PC-3 (cell line): Measurements from ENCODE around the gene SEMA5A. TPM values are rescaled to one million over a fixed set of nuclear protein-coding genes. Genes with fewer than 3 reads are reported as not detected.
A peak's percentile ranks its signal among the peaks of the same experiment; 100 is the strongest.

ENCODE experiments used
- ATAC-seq: fragments of 200-7000 bp; cut with Tn5 transposase; 2 replicates; pipeline ENCODE4 v1.9.1; 2020; ENCODE audit warnings: mild to moderate bottlenecking, moderate library complexity
- BruUV-seq: library from RNA; stranded (reverse); fragments of 400-500 nt; replicated peaks from 2 replicates; lab custom pipeline; 2021; lab: Mats Ljungman, UMichigan
- CTCF ChIA-PET: fragments of 300-600 bp; sonication (Branson Sonifier 250); formaldehyde crosslinking; loops from one replicate; lab custom pipeline; 2022; ENCODE audit warnings: antibody characterized with exemption; lab: Charles Lee
- POLR2A ChIA-PET: fragments of 300-600 bp; sonication (Branson Sonifier 250); formaldehyde crosslinking; loops from one replicate; lab custom pipeline; 2022; ENCODE audit warnings: antibody characterized with exemption; ENCODE audit not compliant: unreplicated experiment; lab: Charles Lee
- DNase-seq: peaks from one replicate; pipeline ENCODE4 v3.0.0-alpha.2; 2015
- H2AFZ ChIP-seq: fragments of 300-600 bp; sonication (generic); 2 replicates; pipeline ENCODE4 v1.6.0; 2016; ENCODE audit warnings: antibody characterized with exemption, low read length
- H3F3A ChIP-seq: fragments of 300-600 bp; sonication (generic); one replicate; pipeline ENCODE4 v1.6.0; 2017; ENCODE audit warnings: antibody characterized with exemption, low read length, control low read depth, mild to moderate bottlenecking; ENCODE audit not compliant: unreplicated experiment
- H3K27ac ChIP-seq: fragments of 300-600 bp; sonication (generic); 2 replicates; pipeline ENCODE4 v1.5.1; 2016; ENCODE audit warnings: mild to moderate bottlenecking, low read length
- H3K27me3 ChIP-seq: fragments of 300-600 bp; sonication (generic); 2 replicates; pipeline ENCODE4 v1.6.1; 2016; ENCODE audit warnings: low read length, mixed read lengths
- H3K36me3 ChIP-seq: fragments of 300-600 bp; sonication (generic); 2 replicates; pipeline ENCODE4 v1.6.1; 2016; ENCODE audit warnings: low read depth, mixed run types, low read length, mixed read lengths
- H3K4me1 ChIP-seq: fragments of 300-600 bp; sonication (generic); 2 replicates; pipeline ENCODE4 v1.5.1; 2016; ENCODE audit warnings: low read length; ENCODE audit not compliant: insufficient read depth
- H3K4me2 ChIP-seq: fragments of 300-600 bp; sonication (generic); 2 replicates; pipeline ENCODE4 v1.6.0; 2016; ENCODE audit warnings: low read length
- H3K4me3 ChIP-seq: fragments of 300-600 bp; sonication (generic); 2 replicates; pipeline ENCODE4 v1.5.1; 2016; ENCODE audit warnings: mild to moderate bottlenecking, low read length, mixed read lengths
- H3K79me2 ChIP-seq: fragments of 300-600 bp; sonication (generic); 2 replicates; pipeline ENCODE4 v1.6.1; 2017; ENCODE audit warnings: low read length, mixed read lengths
- H3K9ac ChIP-seq: fragments of 300-600 bp; sonication (generic); 2 replicates; pipeline ENCODE4 v1.6.0; 2016; ENCODE audit warnings: mild to moderate bottlenecking, low read length
- H3K9me2 ChIP-seq: fragments of 300-600 bp; sonication (generic); replicated peaks from 2 replicates; pipeline ENCODE4 v1.6.1; 2016; ENCODE audit warnings: mixed run types, low read length, mixed read lengths
- H3K9me3 ChIP-seq: fragments of 300-600 bp; sonication (generic); 2 replicates; pipeline ENCODE4 v1.6.1; 2016; ENCODE audit warnings: low read length, mixed read lengths
- H4K20me1 ChIP-seq: fragments of 300-600 bp; sonication (generic); 2 replicates; pipeline ENCODE4 v1.6.1; 2016; ENCODE audit warnings: low read length, mixed read lengths
- EZH2 ChIP-seq: fragments of 300-600 bp; sonication (generic); IDR thresholded peaks from one replicate; pipeline ENCODE4 v1.6.1; 2017; ENCODE audit warnings: antibody characterized with exemption, mild to moderate bottlenecking, low read length; ENCODE audit not compliant: unreplicated experiment
- EZH2phosphoT487 ChIP-seq: fragments of 300-600 bp; sonication (generic); IDR thresholded peaks from 2 replicates; pipeline ENCODE4 v1.6.1; 2018; ENCODE audit warnings: mild to moderate bottlenecking, antibody characterized with exemption, low read length, borderline replicate concordance
- intact Hi-C: fragments of 100-400 bp; cut with micrococcal nuclease; formaldehyde crosslinking; loops from 2 replicates; pipeline ENCODE4 v1.9.0; 2023
- total RNA-seq: library from RNA; depleted of rRNA; stranded (reverse); fragments of >200 nt; gene quantifications from 2 replicates; pipeline ENCODE4 v1.2.3, GENCODE V29; 2014
- TF ChIP-seq, protein P1 (sequence below): fragments of 300-600 bp; sonication (generic); conservative IDR thresholded peaks from 2 replicates; pipeline ENCODE4 v1.5.1; 2017; ENCODE audit warnings: antibody characterized with exemption, low read depth, mild to moderate bottlenecking, low read length

Gene SEMA5A
- total RNA-seq, 1 experiment from 2014 or later: 4.4 TPM

DNA sequence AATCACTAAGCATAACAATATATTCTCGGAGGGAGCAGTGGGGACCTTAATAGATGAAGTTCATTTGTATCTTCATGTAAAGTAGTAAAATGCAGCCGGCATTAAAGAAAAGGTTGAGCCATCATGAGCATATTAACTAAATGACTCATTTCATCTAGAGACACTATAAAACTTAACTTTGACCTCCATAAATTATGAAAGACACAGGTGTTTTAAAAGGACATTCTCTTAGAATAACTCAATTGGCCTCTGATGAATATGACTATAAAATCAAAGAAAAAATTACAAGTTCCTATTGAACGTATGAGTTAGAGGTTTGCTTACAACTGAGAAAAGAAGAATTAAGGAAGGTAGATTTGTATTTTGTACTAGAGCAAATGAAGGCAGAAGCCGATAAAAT, 220.3 kb downstream of the SEMA5A start:
- no TSS peak for BruUV-seq
- 0 out of 2 replicates have a peak overlapping the region, but pooled peaks have one; percentile 0 for H3K27ac ChIP-seq
- H3K36me3 ChIP-seq: no peaks in the 10 kb centered on the region
- peaks cover 17% of the 10 kb centered on the region for H3K4me1 ChIP-seq
- H3K79me2 ChIP-seq: no peaks in the 10 kb centered on the region
- H4K20me1 ChIP-seq: no peaks in the 10 kb centered on the region
- no peaks in the 10 kb centered on the region for H3F3A ChIP-seq
- no peaks in the 10 kb centered on the region for H3K9me3 ChIP-seq
- H3K4me2 ChIP-seq: peak overlapping the region; percentile 32
- DNase-seq: peak; percentile 78
- no peak overlapping the region for H3K4me3 ChIP-seq
- no peak overlapping the region for H3K9ac ChIP-seq
- no peak overlapping the region for H2AFZ ChIP-seq
- H3K9me2 ChIP-seq: no peaks in the 10 kb centered on the region
- CTCF ChIA-PET: no interaction called here
- intact Hi-C loops: loop anchor here (2.0 kb wide), 1 partner anchor 87 kb away; no protein-coding TSS in a partner anchor
- peak; percentile 83 for ATAC-seq
- no peaks in the 10 kb centered on the region for H3K27me3 ChIP-seq
- TF ChIP-seq EZH2 (no peak), EZH2phosphoT487 (no peak)
- TF ChIP-seq, protein P1, sequence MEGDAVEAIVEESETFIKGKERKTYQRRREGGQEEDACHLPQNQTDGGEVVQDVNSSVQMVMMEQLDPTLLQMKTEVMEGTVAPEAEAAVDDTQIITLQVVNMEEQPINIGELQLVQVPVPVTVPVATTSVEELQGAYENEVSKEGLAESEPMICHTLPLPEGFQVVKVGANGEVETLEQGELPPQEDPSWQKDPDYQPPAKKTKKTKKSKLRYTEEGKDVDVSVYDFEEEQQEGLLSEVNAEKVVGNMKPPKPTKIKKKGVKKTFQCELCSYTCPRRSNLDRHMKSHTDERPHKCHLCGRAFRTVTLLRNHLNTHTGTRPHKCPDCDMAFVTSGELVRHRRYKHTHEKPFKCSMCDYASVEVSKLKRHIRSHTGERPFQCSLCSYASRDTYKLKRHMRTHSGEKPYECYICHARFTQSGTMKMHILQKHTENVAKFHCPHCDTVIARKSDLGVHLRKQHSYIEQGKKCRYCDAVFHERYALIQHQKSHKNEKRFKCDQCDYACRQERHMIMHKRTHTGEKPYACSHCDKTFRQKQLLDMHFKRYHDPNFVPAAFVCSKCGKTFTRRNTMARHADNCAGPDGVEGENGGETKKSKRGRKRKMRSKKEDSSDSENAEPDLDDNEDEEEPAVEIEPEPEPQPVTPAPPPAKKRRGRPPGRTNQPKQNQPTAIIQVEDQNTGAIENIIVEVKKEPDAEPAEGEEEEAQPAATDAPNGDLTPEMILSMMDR: no peak
- POLR2A ChIA-PET: no interaction called here

DNA sequence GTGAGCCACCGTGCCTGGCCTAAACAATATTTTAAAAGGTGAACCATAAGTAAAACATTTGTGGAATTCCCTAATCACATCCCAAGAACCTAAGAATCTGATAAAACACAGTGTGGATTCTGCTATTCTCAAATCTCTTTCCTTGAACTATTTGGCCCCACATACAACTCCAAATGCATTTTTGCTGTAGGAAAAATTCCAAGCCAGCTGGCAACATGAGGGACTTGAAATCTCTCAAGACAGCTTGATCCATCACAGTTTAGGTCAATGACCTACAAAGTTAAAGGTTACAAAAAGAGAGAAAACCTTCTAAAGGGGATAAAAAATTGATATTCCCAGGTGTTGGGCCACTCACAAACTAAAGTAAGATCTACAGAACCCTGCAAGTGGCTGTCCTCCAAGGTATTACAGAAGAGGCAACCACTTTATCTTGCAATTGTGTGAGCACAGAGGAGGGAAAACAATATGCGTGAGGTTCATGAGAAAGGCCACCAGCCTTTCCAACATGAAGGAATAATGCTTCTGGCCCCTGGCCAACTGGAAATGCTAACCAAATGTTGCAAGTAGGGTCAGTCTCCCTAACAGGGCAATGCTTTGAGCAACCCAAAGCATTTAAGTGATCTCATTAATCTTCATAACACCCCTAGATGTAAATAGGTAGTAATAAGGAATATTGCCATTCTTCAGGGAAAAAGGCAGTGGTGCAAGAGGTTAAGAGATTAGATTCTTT, 221.4 kb downstream of the SEMA5A start:
- ATAC-seq: no peak

More for the DNA sequence above, 221.4 kb downstream of the SEMA5A start:
- peaks cover 17% of the 10 kb centered on the region for H3K4me1 ChIP-seq
- no peak overlapping the region for H3K4me3 ChIP-seq
- no TSS peak for BruUV-seq
- no peak overlapping the region for H2AFZ ChIP-seq
- no peaks in the 10 kb centered on the region for H3F3A ChIP-seq
- no peaks in the 10 kb centered on the region for H4K20me1 ChIP-seq
- no peaks in the 10 kb centered on the region for H3K9me3 ChIP-seq
- intact Hi-C loops: loop anchor here (2.0 kb wide), 1 partner anchor 86 kb away; no protein-coding TSS in a partner anchor
- no peak for DNase-seq
- POLR2A ChIA-PET: no interaction called here
- H3K79me2 ChIP-seq: no peaks in the 10 kb centered on the region
- CTCF ChIA-PET: no interaction called here
- H3K27ac ChIP-seq: no peak overlapping the region
- H3K9ac ChIP-seq: no peak overlapping the region
- H3K27me3 ChIP-seq: no peaks in the 10 kb centered on the region
- no peaks in the 10 kb centered on the region for H3K36me3 ChIP-seq
- H3K4me2 ChIP-seq: no peak overlapping the region
- no peaks in the 10 kb centered on the region for H3K9me2 ChIP-seq
- TF ChIP-seq, protein P1: no peak
- no peak for TF ChIP-seq EZH2
- no peak for TF ChIP-seq EZH2phosphoT487
